A673 (cell line): ENCODE results near the gene CFAP107.

Experiments used
- EZH2 ChIP-seq: fragments of 200-600 bp; sonication (generic); IDR thresholded peaks from 2 replicates; pipeline ENCODE4 v1.6.1; 2017; ENCODE audit warnings: borderline replicate concordance, low read depth, mild to moderate bottlenecking, mixed read lengths, antibody characterized with exemption, low read length; ENCODE audit not compliant: poor library complexity, severe bottlenecking
- TF ChIP-seq, protein P1 (sequence below): fragments of 300-800, 200-600 bp; sonication (generic); conservative IDR thresholded peaks from 2 replicates; pipeline ENCODE4 v1.5.1; 2017; ENCODE audit warnings: low read depth, mild to moderate bottlenecking, antibody characterized with exemption, low read length, moderate library complexity, mixed read lengths

DNA sequence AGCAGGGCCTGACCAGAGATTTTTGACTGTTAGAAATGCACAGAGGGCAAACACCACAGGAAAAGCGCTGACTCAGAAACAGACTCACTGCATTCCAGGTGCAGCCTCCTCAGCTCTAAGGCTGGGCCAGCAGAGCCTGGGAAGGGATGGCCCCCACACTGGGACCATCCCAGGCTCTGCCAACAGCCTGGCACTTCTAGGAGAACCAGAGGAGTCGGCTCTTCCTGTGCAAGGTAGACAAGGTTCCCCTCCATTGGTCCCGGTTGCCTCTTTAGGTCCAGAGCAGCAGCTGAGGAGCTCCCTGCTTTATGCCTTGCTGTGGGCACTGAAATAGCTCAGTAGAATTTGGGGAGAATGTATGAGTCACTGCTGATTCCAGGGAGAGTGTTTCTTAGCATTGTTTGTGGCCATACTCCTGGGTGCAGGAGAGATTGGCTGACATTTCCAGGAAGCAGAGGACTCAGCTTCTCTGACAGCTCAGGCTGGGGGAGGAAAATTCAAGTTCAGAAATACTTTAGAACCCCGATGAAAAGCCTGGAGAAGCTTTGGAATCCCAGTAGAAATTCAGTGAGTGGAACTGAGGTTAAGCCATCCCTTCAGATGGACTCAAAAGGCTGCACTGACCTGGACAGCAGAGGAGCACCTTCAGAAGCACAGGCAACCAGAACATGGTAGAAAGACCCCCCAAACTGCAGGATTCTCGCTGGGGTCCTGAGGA is 64.8 kb downstream of the CFAP107 start:
- TF ChIP-seq, protein P1, sequence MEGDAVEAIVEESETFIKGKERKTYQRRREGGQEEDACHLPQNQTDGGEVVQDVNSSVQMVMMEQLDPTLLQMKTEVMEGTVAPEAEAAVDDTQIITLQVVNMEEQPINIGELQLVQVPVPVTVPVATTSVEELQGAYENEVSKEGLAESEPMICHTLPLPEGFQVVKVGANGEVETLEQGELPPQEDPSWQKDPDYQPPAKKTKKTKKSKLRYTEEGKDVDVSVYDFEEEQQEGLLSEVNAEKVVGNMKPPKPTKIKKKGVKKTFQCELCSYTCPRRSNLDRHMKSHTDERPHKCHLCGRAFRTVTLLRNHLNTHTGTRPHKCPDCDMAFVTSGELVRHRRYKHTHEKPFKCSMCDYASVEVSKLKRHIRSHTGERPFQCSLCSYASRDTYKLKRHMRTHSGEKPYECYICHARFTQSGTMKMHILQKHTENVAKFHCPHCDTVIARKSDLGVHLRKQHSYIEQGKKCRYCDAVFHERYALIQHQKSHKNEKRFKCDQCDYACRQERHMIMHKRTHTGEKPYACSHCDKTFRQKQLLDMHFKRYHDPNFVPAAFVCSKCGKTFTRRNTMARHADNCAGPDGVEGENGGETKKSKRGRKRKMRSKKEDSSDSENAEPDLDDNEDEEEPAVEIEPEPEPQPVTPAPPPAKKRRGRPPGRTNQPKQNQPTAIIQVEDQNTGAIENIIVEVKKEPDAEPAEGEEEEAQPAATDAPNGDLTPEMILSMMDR, result no peak
- TF ChIP-seq EZH2, result no peak
